H1 (cell line): ENCODE measurements around the gene RAD18. TPM values are rescaled to one million over a fixed set of nuclear protein-coding genes. Genes with fewer than 3 reads are reported as not detected.

Experiments used
- NANOG ChIP-seq: IDR thresholded peaks from 2 replicates; pipeline ENCODE4 v1.6.1; 2011; ENCODE audit warnings: low read length, low read depth, mild to moderate bottlenecking, inconsistent platforms; ENCODE audit not compliant: insufficient read depth, poor library complexity, severe bottlenecking
- TCF12 ChIP-seq: IDR thresholded peaks from 2 replicates; pipeline ENCODE4 v1.6.1; 2011; ENCODE audit warnings: low read depth, mild to moderate bottlenecking, low read length
- polyA plus RNA-seq, 7 experiments: library from polyadenylated mRNA; depleted of rRNA in 3 of 7; stranded (reverse) in 5 of 7; unstranded in 2 of 7; fragments of >200 nt in 5 of 7; fragments of 200-250 nt in 2 of 7; gene quantifications; 1 replicate in 5 of 7; 2 replicates in 1 of 7; 4 replicates in 1 of 7; pipeline versions ENCODE4 v1.2.1 to v1.2.3, GENCODE V29; 2011 to 2013; ENCODE audit warnings: missing spikeins in 2 of 7, mixed read lengths in 2 of 7
- total RNA-seq: library from RNA; stranded (reverse); fragmentation: NEBNext Ultra II Directional; extraction: Animal tissue kit (Norgen Biotek cat#: 25700); gene quantifications from 2 replicates; pipeline ENCODE4 v1.2.1, GENCODE V29; 2021

RAD18 gene
- total and polyA plus RNA-seq, 2 of the 8 experiments (the other 6 are each of a cell fraction or from before 2014, with no cell fraction given): 13.0 to 23.2 TPM

- TF ChIP-seq TCF12 (no peak), NANOG (no peak)
Observed at GRCh38 chr3:8838765-8839423, 124.4 kb downstream of the RAD18 start (continued).
